IPS-NIHi7 (cell line): Measurements from ENCODE around the gene AKAP13.

ENCODE experiments used
- DNase-seq: peaks from one replicate; pipeline ENCODE4 v3.0.0; 2012; ENCODE audit warnings: mixed read lengths; ENCODE audit errors: extremely low spot score

Gene AKAP13

DNA sequence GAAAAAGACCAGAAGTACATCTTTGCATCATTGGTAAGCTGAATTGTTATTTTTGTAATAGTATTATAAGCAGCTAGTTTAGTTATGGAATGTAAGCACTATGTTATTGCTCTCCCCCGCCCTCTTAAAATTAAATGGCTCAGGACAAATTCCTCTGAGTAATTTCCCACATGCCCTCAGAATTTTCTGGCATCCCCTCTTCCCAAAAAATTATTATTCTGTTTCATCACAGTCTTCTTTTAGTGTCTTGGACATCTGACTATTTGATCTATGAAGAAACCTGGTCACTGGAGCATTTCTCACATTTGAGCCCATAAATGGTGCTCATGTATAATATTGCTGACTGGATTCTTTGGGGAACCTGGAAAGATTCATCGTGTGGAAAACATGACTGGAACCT is 346.1 kb downstream of the AKAP13 start:
- DNase-seq, result no peak

DNA sequence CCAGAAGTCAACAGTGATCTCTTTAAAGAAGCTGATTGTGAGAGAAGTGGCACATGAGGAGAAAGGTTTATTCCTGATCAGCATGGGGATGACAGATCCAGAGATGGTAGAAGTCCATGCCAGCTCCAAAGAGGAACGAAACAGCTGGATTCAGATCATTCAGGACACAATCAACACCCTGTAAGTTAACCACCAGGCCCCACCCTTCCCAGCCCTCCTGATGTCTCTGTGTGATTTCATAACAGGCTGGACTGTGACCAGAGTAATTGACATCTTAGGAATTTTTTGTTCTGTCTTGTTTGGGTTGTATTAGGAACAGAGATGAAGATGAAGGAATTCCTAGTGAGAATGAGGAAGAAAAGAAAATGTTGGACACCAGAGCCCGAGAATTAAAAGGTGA is 346.7 kb downstream of the AKAP13 start:
- DNase-seq, result no peak

DNA sequence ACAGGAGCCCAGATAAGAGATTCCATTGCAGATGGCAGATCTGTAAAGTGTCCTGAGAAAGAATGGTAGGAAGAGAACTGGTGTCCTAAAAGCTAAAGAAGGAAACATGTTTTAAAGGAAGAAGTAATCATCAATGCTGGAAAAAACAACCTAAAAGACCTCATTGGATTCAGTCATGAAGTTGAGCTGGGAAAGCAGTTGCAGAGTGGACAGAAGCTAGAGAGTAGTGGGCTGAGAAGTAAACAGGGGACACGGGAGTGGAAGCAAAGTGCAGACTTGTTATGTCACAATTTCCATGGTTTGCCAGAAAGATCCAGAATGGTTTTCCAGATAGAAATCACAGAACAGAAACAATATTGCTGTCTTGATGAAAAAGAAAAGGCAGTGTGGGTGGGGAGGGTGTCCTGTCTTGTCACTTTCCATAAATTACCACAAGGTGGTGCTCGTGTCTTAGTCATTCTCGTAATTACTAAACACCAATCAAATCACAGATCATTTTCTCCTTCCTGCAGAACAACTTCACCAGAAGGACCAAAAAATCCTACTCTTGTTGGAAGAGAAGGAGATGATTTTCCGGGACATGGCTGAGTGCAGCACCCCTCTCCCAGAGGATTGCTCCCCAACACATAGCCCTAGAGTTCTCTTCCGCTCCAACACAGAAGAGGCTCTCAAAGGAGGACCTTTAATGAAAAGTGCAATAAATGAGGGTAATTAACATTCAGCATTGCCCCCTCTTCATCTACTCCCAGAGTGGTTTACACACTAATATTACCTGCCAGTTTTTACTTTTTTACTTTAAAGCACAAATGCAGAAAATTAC is 349.8 kb downstream of the AKAP13 start:
- peak; percentile 78 for DNase-seq

DNA sequence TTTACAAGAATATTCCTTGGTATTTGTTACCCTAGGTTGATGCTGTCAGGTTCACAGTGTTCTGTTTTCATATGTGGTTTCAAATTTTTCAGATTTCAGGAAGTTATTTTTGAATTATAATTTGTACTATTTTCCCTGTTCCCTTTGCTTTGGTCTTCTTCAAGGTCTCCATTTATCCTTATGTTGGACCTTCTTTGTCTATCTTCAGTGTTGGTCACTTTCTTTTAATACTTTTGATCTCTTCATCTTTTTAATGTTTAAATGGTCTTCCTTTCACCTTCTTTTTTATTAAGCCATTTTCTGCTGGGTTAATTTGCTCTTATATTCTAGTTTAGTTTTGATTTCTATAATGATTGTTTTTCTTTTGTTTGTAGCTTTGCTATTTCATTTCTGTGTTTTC is 353.0 kb downstream of the AKAP13 start:
- DNase-seq, result no peak

DNA sequence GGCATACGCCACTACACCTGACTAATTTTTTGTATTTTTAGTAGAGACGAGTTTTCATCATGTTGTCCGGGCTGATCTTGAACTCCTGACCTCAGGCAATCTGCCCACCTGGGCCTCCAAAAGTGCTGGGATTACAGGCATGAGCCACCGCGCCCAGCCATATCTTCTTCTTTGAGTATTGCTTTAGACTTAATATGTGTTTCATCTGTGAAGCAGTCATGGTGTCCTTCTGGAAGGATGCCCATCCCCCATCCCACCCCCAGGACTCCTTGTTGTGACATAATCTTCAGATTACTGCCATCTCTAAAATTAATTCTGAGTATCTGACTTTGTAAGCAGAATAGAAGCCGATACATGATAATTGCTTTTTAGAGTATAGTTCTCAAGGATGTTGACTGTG is 356.7 kb downstream of the AKAP13 start:
- no peak for DNase-seq

DNA sequence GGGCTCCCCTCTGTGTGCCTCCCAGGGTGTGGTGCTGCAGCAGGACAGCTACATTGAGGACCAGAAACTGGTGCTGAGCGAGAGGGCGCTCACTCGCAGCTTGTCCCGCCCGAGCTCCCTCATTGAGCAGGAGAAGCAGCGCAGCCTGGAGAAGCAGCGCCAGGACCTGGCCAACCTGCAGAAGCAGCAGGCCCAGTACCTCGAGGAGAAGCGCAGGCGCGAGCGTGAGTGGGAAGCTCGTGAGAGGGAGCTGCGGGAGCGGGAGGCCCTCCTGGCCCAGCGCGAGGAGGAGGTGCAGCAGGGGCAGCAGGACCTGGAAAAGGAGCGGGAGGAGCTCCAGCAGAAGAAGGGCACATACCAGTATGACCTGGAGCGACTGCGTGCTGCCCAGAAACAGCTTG is 360.6 kb downstream of the AKAP13 start:
- DNase-seq, result no peak

DNA sequence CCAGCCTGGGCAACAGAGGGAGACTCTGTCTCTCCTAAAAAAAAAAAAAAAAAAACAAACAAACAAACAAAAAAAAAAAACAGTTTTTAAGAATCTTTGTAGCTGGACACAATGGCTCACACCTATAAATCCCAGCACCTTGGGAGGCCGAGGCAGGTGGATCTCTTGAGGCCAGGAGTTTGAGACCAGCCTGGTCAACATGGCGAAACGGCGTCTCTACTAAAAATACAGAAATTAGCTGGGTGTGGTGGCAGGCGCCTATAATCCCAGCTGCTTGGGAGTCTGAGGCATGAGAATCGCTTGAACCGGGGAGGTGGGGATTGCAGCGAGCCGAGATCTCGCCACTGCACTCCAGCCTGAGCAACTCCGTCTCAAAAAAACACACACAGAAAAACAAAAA is 361.3 kb downstream of the AKAP13 start:
- DNase-seq, result no peak

DNA sequence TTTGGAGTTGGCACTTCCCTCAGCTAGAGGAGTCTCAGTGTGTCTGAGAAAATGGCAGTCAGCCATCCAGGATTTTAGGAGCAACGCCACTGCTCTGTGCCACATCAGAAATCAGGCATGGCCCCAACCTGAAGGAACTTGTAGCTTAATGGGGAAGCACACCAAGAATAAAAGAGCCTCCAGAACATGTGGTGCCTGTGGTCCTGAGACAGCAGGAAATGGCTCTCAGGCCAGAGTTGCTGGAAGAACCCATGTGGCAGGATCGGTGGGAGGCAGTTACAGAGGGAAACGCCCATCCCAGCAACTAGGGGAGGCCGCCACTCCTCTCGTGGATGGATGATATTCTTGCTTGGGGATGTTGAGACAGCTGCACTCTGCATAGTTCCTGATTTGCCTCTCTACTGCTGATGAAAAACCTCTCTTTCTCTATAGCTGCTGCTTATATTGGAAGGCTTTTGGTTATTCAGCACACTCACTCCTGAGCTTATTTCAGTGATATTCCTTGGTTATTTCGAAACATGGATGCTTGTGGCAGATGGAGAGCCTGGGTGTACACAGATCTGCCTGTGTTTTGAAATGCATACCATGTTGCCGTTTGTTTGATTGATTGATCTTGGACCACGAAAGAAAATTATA is 361.9 kb downstream of the AKAP13 start:
- no peak for DNase-seq

DNA sequence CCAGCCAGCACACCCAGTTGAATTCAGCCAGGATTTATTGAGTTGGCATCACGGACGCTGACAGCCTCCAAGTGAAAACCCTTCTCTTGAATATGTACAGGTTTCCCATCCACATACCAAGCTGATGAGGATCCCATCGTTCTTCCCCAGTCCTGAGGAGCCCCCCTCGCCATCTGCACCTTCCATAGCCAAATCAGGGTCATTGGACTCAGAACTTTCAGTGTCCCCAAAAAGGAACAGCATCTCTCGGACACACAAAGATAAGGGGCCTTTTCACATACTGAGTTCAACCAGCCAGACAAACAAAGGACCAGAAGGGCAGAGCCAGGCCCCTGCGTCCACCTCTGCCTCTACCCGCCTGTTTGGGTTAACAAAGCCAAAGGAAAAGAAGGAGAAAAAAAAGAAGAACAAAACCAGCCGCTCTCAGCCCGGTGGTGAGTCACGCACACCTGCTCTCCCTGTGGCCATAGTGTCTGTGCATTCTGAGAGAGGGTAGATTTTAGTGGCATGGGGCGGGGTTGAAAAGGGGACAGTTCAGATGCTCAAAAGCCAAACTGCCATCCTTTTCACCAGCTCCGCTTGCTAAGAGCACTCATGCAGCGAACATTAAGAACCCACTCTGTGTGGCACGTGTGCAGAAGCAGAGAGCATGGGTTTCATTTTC is 363.1 kb downstream of the AKAP13 start:
- DNase-seq, result no peak

DNA sequence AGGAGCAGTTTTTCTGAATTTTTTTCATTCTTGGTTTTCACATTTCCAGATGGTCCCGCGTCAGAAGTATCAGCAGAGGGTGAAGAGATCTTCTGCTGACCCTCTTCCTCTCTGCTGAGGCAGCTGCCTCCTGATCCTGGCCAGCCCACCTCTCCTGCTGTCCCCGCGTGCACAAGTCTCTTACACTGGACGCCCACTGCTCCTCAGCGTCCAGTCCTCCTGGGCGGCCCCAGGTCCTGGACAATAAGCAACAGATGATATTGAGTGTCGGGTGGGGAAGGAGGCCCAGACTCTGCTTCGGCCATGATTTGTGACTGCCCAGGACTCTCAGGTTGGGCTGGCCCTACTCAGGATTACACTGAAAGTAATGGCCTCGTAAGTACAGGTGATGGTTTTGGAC is 364.2 kb downstream of the AKAP13 start:
- DNase-seq, result no peak

DNA sequence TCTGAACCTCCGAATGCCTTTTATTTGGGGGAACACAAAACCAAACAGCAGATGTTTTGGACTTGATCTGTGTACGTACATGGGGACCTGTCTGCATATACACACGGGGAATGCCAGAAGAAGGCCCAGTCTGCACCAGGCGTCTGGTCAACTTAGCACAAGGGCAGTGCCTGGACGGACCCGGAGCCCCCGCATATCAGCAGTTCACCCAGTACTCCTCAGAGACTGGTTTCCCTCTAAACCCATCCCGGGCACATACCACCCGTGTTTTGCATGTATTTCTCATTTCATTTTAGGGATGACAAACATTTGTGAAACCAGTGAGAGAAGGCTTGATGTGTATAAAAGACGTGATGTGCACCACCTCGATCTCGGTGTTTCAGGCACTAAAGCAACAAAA is 364.6 kb downstream of the AKAP13 start:
- no peak for DNase-seq

DNA sequence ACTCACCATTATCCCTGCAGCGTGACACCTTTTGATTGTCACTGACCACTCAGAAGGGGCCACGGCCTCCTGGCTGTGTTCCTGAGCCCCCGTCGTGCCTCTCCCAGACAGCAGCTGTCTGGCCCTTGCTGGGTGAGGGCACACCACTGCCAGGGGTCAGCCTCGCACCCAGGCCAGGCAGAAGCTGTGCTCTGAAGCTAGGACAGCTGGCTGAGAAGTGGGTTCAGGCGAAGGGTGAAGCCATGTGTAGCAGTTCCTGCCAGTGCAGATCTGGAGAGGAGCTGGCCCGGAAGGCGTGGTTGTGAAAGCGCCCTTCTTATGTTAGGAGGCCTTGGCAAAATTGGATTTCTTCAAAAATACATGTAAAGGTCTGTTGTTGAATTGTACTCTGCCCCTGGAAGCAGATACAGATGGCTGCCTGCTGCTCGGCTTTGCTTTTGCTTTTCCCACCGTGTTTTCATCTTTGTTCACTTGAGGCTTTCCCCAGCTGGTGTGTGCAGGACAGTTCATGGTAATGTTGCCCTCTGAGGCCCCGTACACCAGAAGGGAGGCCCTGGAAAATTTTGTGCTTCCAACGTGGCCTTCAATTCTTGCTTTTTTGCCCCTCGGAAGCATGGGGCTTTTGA is 365.2 kb downstream of the AKAP13 start:
- DNase-seq, result no peak

DNA sequence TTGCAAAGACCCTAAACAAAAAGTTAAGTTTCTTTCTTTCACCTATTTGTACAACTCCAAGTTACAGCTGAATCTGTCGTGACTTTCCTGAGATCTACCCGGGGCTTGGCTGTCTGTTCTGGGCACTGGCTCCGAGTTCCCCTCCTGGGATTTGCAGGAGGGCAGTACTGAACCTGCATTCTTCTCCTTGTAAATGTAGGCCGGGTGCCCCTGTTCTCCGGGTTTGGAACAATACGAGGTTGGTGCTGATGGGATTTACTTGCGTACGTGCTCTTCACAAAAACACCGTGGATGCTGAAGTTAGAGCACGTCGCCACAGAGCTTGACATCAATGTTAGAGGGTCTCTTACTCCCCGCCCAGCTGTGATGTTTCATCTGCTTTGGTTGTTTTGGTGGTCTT is 366.2 kb downstream of the AKAP13 start:
- DNase-seq, result no peak

DNA sequence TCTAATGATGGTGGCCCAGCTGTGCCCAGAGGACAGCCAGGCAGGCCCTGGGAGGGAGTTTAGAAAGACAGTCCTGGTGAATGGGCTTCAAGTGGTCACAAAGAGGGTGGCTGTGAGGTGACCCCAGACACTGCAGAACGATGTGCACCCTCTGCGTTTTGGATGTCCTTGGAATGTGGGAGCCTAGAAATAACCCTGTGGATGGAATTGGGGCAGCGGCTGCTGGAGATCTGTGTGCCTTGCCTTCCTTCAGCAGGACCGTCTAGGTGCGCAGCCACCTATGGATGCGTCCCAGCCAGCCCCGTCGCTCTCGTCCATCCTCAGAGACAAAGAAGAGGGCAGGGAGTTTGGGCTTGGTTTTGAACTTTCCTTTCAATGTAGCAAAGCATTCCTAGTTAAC is 367.8 kb downstream of the AKAP13 start:
- no peak for DNase-seq

DNA sequence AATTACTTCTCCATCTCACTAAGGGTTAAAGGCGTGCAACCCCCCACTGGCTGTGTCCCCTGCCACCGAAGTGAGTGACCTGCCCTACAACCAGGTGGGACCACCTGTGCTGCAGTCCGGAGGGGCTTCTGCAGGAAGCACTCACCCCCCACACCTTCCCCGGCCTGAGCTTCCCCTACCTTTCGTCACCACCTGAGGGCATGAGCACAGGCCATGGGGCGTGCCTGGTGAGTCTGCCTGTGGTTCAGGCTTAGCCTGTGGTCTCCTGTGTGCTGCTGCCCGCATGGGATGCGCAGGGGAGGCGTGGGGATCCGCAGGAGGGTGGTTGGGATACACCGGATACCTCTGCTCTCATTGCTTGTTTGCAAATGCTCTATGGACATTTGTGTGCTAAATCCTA is 368.3 kb downstream of the AKAP13 start:
- DNase-seq, result peak; percentile 65

DNA sequence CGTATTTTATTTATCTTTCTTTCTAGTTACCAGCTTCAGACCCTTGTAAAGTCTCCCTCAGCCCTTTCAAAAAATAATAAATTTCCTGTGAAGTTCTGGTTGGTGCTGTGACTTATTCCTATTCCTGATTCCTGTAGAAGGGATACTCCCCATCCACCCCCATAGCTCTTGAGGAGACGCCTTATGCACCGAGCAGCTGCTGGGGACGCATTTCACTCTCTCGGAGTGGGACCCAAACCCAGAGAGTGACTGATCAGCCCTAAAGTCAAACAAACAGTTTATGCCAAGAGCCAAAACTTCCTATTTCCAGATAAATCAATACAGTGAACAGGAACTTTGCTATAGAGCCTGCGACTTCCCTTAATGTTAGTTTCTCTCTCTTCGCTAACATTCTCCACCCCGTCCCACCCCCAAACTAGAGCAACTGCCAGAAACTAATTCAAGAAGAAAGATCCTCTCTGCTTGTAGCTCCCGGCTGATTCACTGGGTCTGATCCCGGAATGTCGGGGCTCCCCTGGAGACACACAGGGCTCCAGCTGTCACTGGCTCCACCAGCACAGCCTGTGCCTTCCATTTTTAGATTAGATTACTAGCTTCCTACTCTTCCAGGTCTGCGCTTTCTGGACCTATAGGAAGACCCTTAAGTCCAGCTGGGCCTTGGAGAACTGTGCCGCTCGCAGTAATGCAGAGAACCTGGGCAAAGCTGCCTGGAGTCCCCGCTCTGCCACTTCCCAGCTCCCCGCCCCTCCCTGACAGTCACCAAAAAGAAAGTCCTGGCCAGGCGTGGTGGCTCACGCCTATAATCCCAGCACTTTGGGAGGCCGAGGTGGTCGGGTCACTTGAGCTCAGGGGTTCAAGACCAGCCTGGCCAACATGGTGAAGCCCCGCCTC is 369.1 kb downstream of the AKAP13 start:
- DNase-seq, result no peak

DNA sequence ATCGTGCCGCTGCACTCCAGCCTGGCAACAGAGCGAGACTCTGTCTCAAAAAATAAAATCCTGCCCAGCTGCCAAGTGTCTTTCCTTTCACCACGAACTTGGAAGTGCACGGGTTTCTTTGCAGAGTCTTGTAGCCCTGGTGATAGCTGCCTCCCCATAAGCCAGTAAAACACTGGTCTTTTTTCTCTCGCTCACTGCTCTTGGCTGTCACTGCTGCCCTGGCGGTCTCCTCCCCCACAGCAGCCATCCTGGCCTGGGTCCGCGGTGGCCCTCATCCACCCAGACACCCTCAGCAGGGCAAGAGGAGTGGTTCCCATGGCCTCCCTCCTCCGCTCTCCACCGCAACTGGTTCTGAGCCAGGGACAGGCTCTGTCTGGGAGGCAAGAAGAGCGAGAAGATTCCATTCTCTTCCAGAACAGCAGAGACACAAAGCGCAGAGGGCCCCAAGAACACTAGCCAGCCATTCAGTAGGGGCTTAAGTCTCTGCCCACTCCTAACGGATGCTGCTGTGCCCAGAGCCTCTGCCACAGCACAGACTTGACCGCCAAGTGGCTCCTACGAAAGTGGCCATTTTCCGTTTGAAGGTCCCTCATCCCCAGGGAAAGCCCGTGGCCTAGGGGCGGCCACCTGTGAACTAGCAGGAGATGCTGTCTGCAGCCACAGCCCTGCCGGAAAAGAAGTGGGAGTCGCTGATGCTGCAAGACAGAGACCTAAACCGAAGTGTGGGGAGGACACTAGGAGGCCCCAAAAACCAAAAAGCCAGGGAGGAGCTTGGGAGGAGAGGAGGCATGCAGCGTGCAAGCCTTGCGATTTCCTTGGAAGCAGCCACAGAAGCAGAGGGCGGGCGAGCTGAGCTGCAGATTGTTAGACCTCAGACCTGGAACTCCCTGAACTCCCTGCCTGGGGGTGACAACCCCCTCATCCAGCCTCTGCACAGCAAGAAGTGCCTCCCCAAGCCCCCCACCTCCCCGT is 370.2 kb downstream of the AKAP13 start:
- no peak for DNase-seq

DNA sequence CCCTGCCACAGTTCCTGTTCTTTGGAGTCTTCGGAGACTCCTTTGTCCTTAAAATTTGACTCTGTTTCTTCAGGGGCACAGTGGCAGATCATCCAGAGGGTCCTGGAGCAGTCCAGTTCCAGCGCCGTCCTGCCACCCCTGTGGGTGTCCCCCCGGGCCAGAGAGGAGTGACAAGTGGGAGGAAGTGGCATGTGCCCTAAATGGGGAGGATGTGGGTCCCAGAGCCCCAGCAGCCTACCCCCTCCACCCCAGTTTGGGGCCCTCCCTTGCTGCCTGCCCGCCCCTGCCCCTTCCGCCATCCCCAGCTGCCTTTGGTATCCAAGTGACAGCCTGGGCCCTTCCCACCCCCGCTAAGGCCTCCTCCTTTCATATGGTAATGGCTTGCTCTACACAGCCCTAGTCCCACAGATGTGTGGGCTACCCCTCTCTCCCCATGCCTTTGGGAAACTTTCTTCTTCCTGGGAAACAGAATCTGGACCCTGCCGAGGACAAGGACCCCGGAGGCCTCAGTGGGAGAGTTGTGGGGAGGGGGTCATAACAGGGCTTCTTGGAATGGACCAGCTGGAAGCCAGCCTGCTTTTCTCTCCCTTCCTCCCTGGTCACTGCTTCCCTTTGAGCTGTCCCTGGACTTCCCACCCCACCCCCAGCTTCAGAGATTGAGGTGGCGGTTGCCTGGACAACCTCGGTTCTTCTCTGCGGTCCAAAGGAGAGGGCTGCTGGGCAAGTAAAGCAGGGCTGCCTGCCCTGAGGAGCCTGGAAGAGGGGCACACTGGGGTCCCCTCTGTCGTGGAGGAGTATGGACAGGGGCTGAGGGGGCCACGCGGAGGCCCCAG is 371.1 kb downstream of the AKAP13 start:
- DNase-seq, result peak; percentile 81

DNA sequence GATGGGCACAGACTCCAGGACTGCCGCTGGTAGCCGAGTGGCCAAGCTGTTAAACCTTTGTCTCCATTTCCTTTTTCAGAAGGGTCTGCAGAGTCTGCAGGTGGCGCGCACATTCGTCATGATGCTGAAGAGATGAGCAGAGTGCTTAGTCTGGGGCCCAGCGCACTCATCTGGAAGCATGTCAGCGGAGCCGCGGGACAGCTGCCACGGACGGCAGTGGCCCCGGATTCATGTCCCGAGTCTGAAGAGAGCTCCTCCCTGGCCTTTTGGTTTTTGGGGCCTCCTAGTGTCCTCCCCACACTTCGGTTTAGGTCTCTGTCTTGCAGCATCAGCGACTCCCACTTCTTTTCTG is 371.7 kb downstream of the AKAP13 start:
- no peak for DNase-seq
